Measurements from ENCODE around the gene MPP1.

GRCh38 chrX:154818916-154819770 is 13.9 kb upstream of the MPP1 start:
- TF ChIP-seq CTCF (conservative IDR thresholded peaks at IDR 0.05) (no peak), ZFX (IDR thresholded peaks at IDR 0.05) (no peak)

Measured in C4-2B (cell line).